Epithelial cell of proximal tubule (primary cell): ENCODE results near the gene SOX6. TPM values are rescaled to one million over a fixed set of nuclear protein-coding genes. Genes with fewer than 3 reads are reported as not detected.

Experiments
- DNase-seq: peaks from one replicate; pipeline ENCODE4 v3.0.0-alpha.2; 2011; ENCODE audit warnings: low read depth
- H3K4me3 ChIP-seq: 2 replicates; pipeline ENCODE4 v1.5.1; 2011; ENCODE audit warnings: low read depth, mild to moderate bottlenecking, low read length
- CTCF ChIP-seq: conservative IDR thresholded peaks from 2 replicates; pipeline ENCODE4 v1.5.1; 2012; ENCODE audit warnings: low read depth, mild to moderate bottlenecking, low read length
- total RNA-seq: library from RNA; depleted of rRNA; stranded (reverse); fragments of >200 nt; gene quantifications from 2 replicates; pipeline ENCODE4 v1.2.3, GENCODE V29; 2015

Gene SOX6
- total RNA-seq, result 0.36 and 1.6 TPM in 2 replicates

DNA sequence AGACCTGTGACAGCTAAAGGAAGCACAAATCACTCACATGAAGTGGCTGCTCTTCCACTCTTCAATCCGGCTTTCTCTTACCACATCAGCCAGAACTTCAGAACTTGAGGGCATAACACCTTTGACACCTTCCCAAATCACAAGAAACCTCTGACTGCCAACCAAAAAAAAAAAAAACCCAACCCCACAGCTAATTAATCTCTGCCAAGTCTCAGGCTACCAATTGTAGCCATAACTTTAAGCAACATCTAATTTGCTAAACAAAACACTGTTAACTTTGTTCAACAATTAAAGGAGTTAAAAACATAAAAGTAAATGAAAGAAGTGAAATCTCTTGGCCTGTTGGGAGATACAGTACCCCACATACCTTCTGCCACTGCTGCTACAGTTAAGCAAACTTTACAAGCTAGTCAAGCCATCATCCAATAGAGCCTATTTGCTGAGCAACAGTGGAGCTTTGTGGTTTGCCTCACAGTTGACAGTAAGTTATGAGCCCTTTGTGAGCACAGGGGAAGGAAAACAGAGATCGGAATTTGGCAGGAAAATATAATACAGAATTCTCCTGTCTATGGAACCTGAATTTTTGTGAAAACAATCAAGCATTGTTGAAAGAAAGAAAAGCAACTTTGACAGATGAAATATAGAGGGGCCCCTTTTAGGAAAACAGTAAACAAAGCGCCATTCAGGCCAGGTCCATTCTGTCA lies at the start of gene SOX6:
Gene SOX6 (minus strand): TSS at position 490 of the 704 bp plus-strand sequence. CDS start 15,298 bp downstream, outside the sequence.
- no peak for DNase-seq
- H3K4me3 ChIP-seq, result no peak within 1 kb of the TSS
- no peak for TF ChIP-seq CTCF

GRCh38 chr11:16404781-16405285 lies 48.5 kb upstream of the SOX6 start:
- no peak for TF ChIP-seq CTCF
- no peak for DNase-seq
- no peak overlapping the region for H3K4me3 ChIP-seq

GRCh38 chr11:16403851-16404250 lies 47.5 kb upstream of the SOX6 start:
- no peak for DNase-seq
- no peak for TF ChIP-seq CTCF
- H3K4me3 ChIP-seq, result no peak overlapping the region

- no peak for DNase-seq
- TF ChIP-seq CTCF, result no peak
- H3K4me3 ChIP-seq, result no peak overlapping the region
Measured at GRCh38 chr11:16403448-16403803, 47.1 kb upstream of the SOX6 start.

GRCh38 chr11:16402654-16403447 lies 46.5 kb upstream of the SOX6 start:
- no peak for DNase-seq

DNA sequence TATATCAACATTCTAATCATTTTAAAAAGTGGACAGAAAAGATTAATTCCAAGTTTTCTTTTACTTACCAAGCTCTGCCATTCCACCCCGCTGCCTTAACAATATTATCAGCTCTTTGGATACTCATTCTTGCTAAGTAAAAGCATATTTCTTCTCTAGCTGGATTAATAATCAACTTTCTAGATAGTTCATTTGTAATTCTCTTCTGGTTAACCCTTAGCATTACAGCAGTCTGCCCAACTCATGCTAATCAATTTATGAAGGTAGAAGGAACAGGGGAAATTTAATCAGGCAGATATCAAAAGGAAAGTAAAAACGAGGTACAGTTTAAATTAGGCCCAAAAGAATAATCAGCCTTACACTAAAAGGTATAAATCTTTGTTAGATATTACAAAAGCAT lies 41.0 kb upstream of the SOX6 start:
- H3K4me3 ChIP-seq, result peak overlapping the region; percentile 51
- TF ChIP-seq CTCF, result no peak
- no peak for DNase-seq

More at GRCh38 chr11:16402654-16403447, 46.5 kb upstream of the SOX6 start:
- H3K4me3 ChIP-seq, result no peak overlapping the region
- TF ChIP-seq CTCF, result no peak

DNA sequence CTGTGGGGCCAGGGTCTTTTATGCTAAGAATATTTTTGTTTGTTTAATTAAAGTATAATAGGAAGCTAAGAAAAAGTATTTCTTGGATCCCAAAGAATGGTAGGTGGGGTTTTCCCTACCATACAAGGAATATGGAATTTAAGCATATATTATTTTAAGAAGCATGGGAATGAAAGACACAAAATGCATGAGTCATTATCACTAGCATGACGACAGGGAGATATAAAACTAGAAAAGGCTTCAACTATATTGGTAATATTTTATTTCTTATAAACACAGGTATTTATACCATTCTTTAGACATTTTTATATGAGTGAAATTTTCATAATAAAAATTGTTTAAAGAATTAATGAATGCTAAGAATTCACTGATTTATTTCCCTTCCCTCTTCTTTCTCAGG lies 39.3 kb upstream of the SOX6 start:
- no peak for TF ChIP-seq CTCF
- no peak for DNase-seq
- peak overlapping the region; percentile 51 for H3K4me3 ChIP-seq
